GM12874 (cell line): ENCODE data around the gene ACADL.

Experiments
- CTCF ChIP-seq: IDR thresholded peaks from 2 replicates; pipeline ENCODE4 v1.5.1; 2011; ENCODE audit warnings: low read depth, mild to moderate bottlenecking, control low read depth, low read length, moderate library complexity; ENCODE audit not compliant: insufficient read depth

Gene ACADL

GRCh38 chr2:210174086-210174485, 51.2 kb downstream of the ACADL start:
- no peak for TF ChIP-seq CTCF

GRCh38 chr2:210172219-210172575, 53.0 kb downstream of the ACADL start:
- no peak for TF ChIP-seq CTCF

DNA sequence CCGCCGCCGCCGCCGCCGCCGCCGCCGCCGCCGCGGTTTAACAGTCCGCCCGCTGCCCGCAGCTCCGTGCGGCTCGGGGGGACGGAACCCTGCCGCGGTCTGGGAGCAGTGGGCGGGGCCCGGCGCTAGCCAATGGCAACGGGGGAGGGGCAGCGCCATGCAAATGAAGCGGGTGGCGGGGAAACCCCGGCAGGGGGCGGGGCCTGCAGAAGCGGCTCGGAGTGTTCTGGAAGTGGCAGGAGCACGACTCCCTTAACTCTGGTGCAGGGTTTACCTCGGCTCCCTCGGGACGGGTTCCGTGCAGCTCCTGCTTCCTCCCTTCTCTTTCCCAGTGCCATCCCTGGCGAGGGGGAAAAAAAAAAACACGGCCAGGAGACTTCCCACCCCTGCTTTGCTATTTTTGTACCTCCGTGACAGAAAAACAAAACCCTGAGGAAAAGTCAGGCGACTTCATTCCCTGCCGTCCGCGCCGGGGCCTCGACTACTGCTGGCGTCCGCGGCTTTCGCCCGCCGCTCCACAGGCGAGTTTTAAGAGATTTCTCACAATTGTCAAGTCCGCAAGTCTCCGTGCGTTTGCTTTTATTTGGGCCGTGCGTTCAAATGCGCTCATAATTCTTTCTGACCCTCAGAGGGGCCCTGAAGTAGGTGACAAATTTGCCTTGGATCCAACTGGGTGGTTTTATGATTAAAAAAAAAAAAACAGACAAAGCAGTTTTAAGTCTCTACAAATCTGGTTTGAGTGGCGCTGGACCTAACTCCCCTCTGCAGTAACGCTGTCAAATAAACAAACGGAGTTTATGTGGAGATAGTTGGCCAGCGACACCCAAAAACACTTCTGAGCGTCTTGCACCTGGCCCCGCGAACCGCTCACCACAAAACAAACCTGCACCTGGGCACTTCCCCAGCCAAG, 53.7 kb downstream of the ACADL start, which contains the start of gene KANSL1L:
TSS of gene KANSL1L (minus strand) at position 101 of the 910 bp plus-strand sequence. CDS start 16,827 bp downstream, outside the sequence.
- no peak for TF ChIP-seq CTCF

DNA sequence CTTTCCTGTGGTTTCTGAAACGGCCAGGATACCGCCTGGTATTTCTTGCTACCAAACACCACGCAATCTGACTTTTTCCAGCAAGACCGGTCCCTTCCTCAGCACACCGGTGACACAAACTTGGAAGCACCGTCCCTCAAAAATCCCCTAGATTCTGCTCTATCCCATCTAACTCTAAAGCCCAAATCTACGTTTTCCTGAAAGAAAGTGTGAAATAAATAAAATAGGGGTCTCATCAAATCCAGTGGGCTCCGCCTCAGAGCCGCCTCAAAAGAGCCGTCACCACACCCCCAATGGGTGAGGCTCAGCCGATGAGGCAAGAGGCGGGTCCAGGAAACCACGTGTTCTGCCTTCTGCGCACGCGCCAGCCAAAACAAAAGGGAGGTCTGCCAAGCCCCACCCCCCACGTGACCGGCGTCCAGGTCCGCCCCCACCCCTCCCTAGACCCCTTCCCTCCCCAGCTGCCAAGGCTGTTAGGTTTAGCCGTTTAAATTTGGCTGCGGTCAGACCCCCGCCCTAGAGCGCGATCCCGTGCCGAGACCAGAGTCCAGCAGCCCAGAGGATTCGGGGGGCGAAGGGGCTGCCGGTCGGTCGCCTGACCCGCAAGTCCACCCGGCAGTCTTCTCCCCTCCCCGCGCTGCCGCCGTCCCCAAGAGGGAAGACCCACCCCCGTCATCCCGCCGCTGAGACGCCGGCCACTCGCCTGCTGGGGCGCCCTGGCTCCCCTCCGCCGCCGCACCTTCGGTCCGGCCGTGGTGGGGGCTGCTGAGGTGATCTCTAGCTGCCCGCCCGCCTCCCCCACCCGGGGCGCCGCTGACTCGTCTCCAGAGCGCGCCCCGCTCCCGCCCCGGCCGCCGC, 54.6 kb downstream of the ACADL start:
- no peak for TF ChIP-seq CTCF

GRCh38 chr2:210170196-210170445, 55.1 kb downstream of the ACADL start:
- no peak for TF ChIP-seq CTCF

GRCh38 chr2:210169516-210170195, 55.6 kb downstream of the ACADL start:
- TF ChIP-seq CTCF, result no peak

DNA sequence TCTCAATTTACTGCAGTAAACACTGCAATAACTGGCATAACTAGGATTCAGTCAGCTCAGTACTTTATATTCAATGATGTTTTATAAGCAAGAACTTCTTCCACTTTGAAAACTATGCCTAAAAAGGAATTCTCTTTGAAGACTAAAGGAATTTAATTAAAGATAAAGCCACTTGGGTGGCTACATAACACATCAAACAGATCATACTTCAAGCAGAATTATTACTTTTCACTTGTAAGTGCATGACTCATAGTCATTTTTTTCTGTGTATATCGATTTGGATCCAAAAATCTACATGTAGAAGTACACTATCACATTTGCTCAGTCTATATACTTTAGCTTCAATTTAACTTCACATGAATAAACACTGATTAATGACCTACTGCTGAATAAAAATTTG, 58.0 kb downstream of the ACADL start:
- no peak for TF ChIP-seq CTCF
